ENCODE data around the gene IZUMO2. TPM values are rescaled to one million over a fixed set of nuclear protein-coding genes. Genes with fewer than 3 reads are reported as not detected.
"Not testable (repeated sequence)": the region's sequence is repeated elsewhere in the genome, so short reads cannot be mapped to it uniquely, and the experiment has no call there.

IZUMO2 gene
- total RNA-seq, 1 experiment from 2014 or later = not detected

DNA sequence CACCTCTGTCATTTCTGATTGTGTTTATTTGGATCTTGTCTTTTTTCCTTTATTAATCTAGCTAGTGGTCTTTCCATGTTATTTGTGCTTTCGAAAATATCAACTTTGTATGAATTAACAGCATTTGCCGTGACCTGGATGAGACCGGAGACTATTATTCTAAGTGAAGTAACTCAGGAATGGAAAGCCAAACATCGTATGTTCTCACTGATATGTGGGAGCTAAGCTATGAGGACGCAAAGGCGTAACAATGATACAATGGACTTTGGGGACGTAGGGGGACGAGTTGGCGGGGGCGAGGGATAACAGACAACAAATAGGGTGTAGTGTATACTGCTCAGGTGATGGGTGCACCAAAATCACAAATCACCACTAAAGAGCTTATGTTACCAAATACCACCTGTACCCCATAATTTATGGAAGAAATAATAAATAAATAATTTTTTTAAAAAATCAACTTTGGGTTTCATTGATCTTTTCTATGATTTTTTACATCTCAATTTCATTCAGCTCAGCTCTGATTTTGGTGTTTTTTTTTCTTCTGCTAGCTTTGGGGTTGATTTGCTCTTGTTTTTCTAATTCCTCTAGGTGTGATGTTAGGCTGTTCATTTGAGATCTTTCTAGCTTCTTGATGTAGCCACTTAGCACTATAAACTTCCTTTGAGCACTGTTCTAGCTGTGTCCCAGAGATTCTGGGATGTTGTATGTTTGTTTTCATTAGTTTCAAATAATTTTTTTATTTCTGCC is 27.1 kb downstream of the IZUMO2 start:
- CTCF ChIA-PET = interaction anchor here (0.5 to 1.5 kb wide), 22 partner anchors 11 to 273 kb away, joined by 3 to 52 read pairs (median 5); partner anchors contain the start of gene NUP62
- H3K4me3 Mint-ChIP-seq (ENCODE audit: unreplicated experiment); H3K36me3 Mint-ChIP-seq (ENCODE audit: insufficient read depth, unreplicated experiment); H3K27me3 Mint-ChIP-seq (ENCODE audit: insufficient read depth, unreplicated experiment); H3K9me3 Mint-ChIP-seq (ENCODE audit: unreplicated experiment); BruUV-seq (replicated peaks); H3K27ac Mint-ChIP-seq (ENCODE audit: low read depth, unreplicated experiment); intact Hi-C loops (cut with micrococcal nuclease); DNase-seq (ENCODE audit: unreplicated experiment); H3K4me1 Mint-ChIP-seq (ENCODE audit: insufficient read depth, unreplicated experiment): not testable (repeated sequence)
- POLR2A ChIA-PET = interaction anchor here (0.9 to 1.4 kb wide), 4 partner anchors 63 to 206 kb away, joined by 3 to 4 read pairs (median 3); partner anchors contain the start of genes NUP62 and VRK3

GRCh38 chr19:50134777-50135719 is 28.0 kb downstream of the IZUMO2 start:
- H3K27ac Mint-ChIP-seq (ENCODE audit: low read depth, unreplicated experiment); intact Hi-C loops (cut with micrococcal nuclease); H3K27me3 Mint-ChIP-seq (ENCODE audit: insufficient read depth, unreplicated experiment); H3K36me3 Mint-ChIP-seq (ENCODE audit: insufficient read depth, unreplicated experiment); H3K4me1 Mint-ChIP-seq (ENCODE audit: insufficient read depth, unreplicated experiment); DNase-seq (ENCODE audit: unreplicated experiment); H3K4me3 Mint-ChIP-seq (ENCODE audit: unreplicated experiment); BruUV-seq (replicated peaks); H3K9me3 Mint-ChIP-seq (ENCODE audit: unreplicated experiment): not testable (repeated sequence)
- CTCF ChIA-PET = interaction anchor here (0.8 to 1.5 kb wide), 11 partner anchors 111 to 206 kb away, joined by 3 to 52 read pairs (median 5); partner anchors contain the start of gene NUP62
- POLR2A ChIA-PET = interaction anchor here (1.1 to 1.4 kb wide), 3 partner anchors 110 to 205 kb away, joined by 3 to 4 read pairs (median 3); partner anchors contain the start of genes NUP62 and VRK3

DNA sequence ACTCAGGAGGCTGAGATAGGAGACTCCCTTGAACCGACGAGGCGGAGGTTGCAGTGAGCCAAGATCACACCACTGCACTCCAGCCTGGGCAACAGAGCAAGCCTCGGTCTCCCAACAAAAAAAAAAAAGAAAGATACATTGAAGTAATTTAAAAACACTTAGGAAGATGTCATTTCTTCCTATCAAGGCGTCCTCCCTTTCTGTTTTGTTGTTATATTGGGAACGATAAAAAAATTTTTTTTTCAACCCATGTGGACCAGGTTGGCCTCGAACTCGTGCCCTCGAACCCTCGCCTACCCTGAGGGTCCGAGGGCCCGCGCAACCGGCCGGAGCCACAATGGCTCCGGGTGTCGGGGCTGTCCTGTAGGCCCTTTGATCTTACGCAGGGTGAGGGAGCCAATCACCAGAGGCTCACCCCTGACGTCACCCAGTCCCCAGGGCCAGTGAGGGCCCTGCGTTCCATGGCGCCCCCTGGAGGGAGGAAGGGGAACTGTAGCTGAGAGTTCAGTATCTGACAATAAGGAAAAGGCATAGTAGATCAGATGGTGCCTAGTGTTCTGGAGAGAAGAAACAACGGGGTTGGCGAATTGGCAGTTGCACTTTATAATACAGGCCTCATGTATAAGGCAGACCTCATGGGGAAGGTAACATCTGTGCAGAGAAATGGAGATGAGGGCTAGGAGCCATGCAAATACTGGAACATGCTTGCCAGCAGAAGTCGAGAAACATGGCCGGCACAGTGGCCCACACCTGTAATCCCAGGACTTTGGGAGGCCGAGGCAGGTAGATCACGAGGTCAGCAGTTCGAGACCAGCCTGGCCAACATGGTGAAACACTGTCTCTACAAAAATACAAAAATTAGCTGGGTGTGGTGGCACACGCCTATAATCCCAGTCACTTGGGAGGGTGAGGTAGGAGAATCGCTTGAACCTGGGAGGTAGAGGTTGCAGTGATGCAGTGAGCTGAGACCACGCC is 29.3 kb downstream of the IZUMO2 start:
- H3K36me3 Mint-ChIP-seq (ENCODE audit: insufficient read depth, unreplicated experiment); H3K27me3 Mint-ChIP-seq (ENCODE audit: insufficient read depth, unreplicated experiment); DNase-seq (ENCODE audit: unreplicated experiment); BruUV-seq (replicated peaks); POLR2A ChIA-PET; H3K27ac Mint-ChIP-seq (ENCODE audit: low read depth, unreplicated experiment); intact Hi-C loops (cut with micrococcal nuclease); H3K4me3 Mint-ChIP-seq (ENCODE audit: unreplicated experiment); H3K9me3 Mint-ChIP-seq (ENCODE audit: unreplicated experiment); H3K4me1 Mint-ChIP-seq (ENCODE audit: insufficient read depth, unreplicated experiment): not testable (repeated sequence)
- CTCF ChIA-PET = interaction anchor here (0.5 to 0.8 kb wide), 2 partner anchors 12 to 196 kb away, joined by 3 read pairs; no protein-coding TSS in a partner anchor

DNA sequence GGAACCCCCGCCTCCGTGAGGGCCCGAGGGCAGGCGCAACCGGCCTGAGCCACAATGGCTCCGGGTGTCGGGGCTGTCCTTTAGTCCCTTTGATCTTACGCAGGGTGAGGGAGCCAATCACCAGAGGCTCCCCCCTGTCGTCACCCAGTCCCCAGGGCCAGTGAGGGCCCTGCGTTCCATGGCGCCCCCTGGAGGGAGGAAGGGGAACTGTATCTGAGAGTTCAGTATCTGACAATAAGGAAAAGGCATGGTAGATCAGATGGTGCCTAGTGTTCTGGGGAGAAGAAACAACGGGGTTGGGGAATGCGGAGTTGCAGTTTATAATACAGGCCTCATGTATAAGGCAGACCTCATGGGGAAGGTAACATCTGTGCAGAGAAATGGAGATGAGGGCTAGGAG is 59.1 kb downstream of the IZUMO2 start:
- CTCF ChIA-PET; DNase-seq (ENCODE audit: unreplicated experiment); H3K36me3 Mint-ChIP-seq (ENCODE audit: insufficient read depth, unreplicated experiment); BruUV-seq (replicated peaks); H3K27ac Mint-ChIP-seq (ENCODE audit: low read depth, unreplicated experiment); H3K9me3 Mint-ChIP-seq (ENCODE audit: unreplicated experiment); H3K27me3 Mint-ChIP-seq (ENCODE audit: insufficient read depth, unreplicated experiment); POLR2A ChIA-PET; H3K4me3 Mint-ChIP-seq (ENCODE audit: unreplicated experiment); H3K4me1 Mint-ChIP-seq (ENCODE audit: insufficient read depth, unreplicated experiment); intact Hi-C loops (cut with micrococcal nuclease): not testable (repeated sequence)

- POLR2A ChIA-PET; H3K27me3 Mint-ChIP-seq (ENCODE audit: insufficient read depth, unreplicated experiment); H3K36me3 Mint-ChIP-seq (ENCODE audit: insufficient read depth, unreplicated experiment); H3K4me3 Mint-ChIP-seq (ENCODE audit: unreplicated experiment); H3K4me1 Mint-ChIP-seq (ENCODE audit: insufficient read depth, unreplicated experiment); H3K27ac Mint-ChIP-seq (ENCODE audit: low read depth, unreplicated experiment); CTCF ChIA-PET; H3K9me3 Mint-ChIP-seq (ENCODE audit: unreplicated experiment); intact Hi-C loops (cut with micrococcal nuclease); DNase-seq (ENCODE audit: unreplicated experiment); BruUV-seq (replicated peaks): not testable (repeated sequence)
These were observed 59.7 kb downstream of the IZUMO2 start for GRCh38 chr19:50103405-50103804.

Other genes with a start within 250 kb of the IZUMO2 start
- 23.7 and 24.5 TPM in 2 replicates for gene ATF5, start 234.1 kb downstream of the IZUMO2 start, total RNA-seq (2022)
- 42.0 and 44.9 TPM in 2 replicates for gene NUP62, start 233.8 kb downstream of the IZUMO2 start, total RNA-seq (2022)
- gene SIGLEC11, start 202.1 kb downstream of the IZUMO2 start, total RNA-seq (2022) = not detected in 2 replicates
- gene VRK3, start 137.9 kb downstream of the IZUMO2 start, total RNA-seq (2022) = 24.7 and 32.8 TPM in 2 replicates
- gene ZNF473, start 137.3 kb downstream of the IZUMO2 start, total RNA-seq (2022) = 9.9 and 13.4 TPM in 2 replicates
- gene MYH14, start 40.3 kb upstream of the IZUMO2 start, total RNA-seq (2022) = not detected in 2 replicates
- not detected in 2 replicates for gene KCNC3, start 166.1 kb upstream of the IZUMO2 start, total RNA-seq (2022)
- 0.49 and 0.51 TPM in 2 replicates for gene NAPSA, start 202.4 kb upstream of the IZUMO2 start, total RNA-seq (2022)
- gene NR1H2, start 213.2 kb upstream of the IZUMO2 start, total RNA-seq (2022) = 62.0 and 65.7 TPM in 2 replicates
- 18.9 and 31.9 TPM in 2 replicates for gene POLD1, start 221.1 kb upstream of the IZUMO2 start, total RNA-seq (2022)